Measurements from ENCODE around the gene ENOPH1. TPM values are rescaled to one million over a fixed set of nuclear protein-coding genes. Genes with fewer than 3 reads are reported as not detected.

Gene ENOPH1
- polyA plus RNA-seq, 1 experiment, result 17.0 TPM

DNA sequence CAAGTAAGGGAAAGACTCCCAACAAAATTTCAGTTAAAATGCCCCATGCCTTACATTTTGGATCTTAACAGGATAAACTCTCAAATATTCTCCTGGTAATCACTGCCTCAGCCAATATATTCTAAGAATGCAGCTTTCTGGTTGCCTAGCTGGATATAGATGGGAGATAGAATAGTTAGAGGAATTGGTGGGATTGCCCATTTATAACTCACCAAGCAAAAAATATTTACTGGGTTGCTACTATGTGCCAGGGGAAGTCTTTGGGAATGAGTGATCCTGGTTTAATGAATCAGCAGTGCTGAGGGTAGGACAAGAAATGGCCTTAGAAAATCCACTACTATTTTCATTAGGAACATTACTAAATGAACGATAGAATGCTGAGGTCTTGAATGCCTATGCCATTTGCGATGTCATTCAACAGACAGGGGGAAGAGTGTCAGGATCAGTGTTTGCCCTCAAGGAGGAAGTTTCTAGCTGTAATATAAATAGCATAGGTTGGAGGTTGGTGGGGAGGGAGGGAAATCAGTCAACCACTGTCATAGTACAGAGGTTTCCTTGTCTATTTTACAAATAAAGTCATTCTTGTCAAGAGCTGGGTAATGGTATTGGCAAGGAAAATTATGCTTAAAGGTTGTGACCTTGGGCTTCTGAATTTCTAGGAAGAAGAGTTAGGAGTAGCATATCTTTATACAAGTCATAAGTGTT lies 63.5 kb downstream of the ENOPH1 start:
- CTCF ChIA-PET, result interaction anchor here (1.3 kb wide), 1 partner anchor 245 kb away, joined by 4 read pairs; no protein-coding TSS in a partner anchor
- DNase-seq (ENCODE audit: low read depth, low spot score), result no peak
- Histone ChIP-seq H3K9me3 (ENCODE audit: control insufficient read depth, insufficient read depth, low read length) (no peaks in the 10 kb centered on the region), H3K27ac (ENCODE audit: low read depth, low read length) (no peak overlapping the region), H3K27me3 (ENCODE audit: control insufficient read depth, insufficient read depth, low read length) (peaks cover 2% of the 10 kb centered on the region), H3K4me3 (ENCODE audit: low read depth, low read length) (no peak overlapping the region)
- TF ChIP-seq, protein P1, sequence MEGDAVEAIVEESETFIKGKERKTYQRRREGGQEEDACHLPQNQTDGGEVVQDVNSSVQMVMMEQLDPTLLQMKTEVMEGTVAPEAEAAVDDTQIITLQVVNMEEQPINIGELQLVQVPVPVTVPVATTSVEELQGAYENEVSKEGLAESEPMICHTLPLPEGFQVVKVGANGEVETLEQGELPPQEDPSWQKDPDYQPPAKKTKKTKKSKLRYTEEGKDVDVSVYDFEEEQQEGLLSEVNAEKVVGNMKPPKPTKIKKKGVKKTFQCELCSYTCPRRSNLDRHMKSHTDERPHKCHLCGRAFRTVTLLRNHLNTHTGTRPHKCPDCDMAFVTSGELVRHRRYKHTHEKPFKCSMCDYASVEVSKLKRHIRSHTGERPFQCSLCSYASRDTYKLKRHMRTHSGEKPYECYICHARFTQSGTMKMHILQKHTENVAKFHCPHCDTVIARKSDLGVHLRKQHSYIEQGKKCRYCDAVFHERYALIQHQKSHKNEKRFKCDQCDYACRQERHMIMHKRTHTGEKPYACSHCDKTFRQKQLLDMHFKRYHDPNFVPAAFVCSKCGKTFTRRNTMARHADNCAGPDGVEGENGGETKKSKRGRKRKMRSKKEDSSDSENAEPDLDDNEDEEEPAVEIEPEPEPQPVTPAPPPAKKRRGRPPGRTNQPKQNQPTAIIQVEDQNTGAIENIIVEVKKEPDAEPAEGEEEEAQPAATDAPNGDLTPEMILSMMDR (IDR thresholded peaks at IDR 0.05; ENCODE audit: low read depth, low read length), result no peak
- POLR2A ChIA-PET, result no interaction called here

DNA sequence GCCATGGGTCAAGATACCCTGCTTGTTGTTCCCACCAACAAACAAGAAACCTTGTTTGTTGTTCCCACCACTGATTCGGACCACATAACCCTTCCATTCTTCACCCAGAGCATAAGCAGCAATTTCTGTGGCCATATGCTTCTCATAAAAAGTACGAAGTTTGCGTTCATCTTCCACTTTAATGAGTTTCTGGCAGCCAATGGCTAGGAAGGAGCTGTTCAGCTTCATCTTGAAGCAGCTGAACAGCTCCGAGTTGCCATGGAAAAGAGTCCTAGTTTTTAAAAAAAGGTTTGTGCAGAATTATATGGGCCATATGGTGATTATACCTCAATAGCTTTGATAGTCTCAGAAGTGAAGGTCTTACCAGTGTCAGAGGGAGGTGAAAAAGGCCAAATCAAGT lies 65.3 kb downstream of the ENOPH1 start:
- TF ChIP-seq, protein P1 (IDR thresholded peaks at IDR 0.05; ENCODE audit: low read depth, low read length), result no peak
- Histone ChIP-seq H3K27me3 (ENCODE audit: control insufficient read depth, insufficient read depth, low read length) (peaks cover 2% of the 10 kb centered on the region), H3K9me3 (ENCODE audit: control insufficient read depth, insufficient read depth, low read length) (no peaks in the 10 kb centered on the region), H3K4me3 (ENCODE audit: low read depth, low read length) (no peak overlapping the region), H3K27ac (ENCODE audit: low read depth, low read length) (no peak overlapping the region)
- no peak for DNase-seq (ENCODE audit: low read depth, low spot score)
- CTCF ChIA-PET, result interaction anchor here (1.1 kb wide), 1 partner anchor 243 kb away, joined by 3 read pairs; no protein-coding TSS in a partner anchor
- POLR2A ChIA-PET, result interaction anchor here (0.6 kb wide), 1 partner anchor 753 kb away, joined by 4 read pairs; no protein-coding TSS in a partner anchor

DNA sequence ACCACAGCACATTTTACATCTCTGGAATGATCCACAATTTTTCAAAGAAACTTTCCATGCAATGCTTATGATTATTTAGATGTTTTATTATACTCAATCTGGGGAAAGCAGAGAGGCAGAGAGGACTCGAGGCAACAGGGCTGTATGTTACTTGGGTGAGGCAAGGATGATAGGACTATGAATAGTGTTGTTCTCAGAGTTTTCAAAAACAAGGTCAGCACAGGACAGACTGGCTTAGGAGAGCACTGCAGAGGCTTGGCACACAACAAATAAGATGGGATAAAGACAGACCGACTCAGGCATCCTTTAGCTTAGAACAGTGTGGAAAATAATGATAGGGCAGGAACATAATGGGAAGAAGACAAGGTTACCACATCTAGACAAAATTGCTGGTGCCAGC lies 66.0 kb downstream of the ENOPH1 start:
- TF ChIP-seq, protein P1 (IDR thresholded peaks at IDR 0.05; ENCODE audit: low read depth, low read length), result no peak
- H3K9me3 ChIP-seq (ENCODE audit: control insufficient read depth, insufficient read depth, low read length), result no peaks in the 10 kb centered on the region
- H3K4me3 ChIP-seq (ENCODE audit: low read depth, low read length), result no peak overlapping the region
- no peak overlapping the region for H3K27ac ChIP-seq (ENCODE audit: low read depth, low read length)
- POLR2A ChIA-PET, result interaction anchor here (0.6 kb wide), 1 partner anchor 753 kb away, joined by 4 read pairs; no protein-coding TSS in a partner anchor
- H3K27me3 ChIP-seq (ENCODE audit: control insufficient read depth, insufficient read depth, low read length), result peaks cover 2% of the 10 kb centered on the region
- no peak for DNase-seq (ENCODE audit: low read depth, low spot score)
- CTCF ChIA-PET, result no interaction called here

DNA sequence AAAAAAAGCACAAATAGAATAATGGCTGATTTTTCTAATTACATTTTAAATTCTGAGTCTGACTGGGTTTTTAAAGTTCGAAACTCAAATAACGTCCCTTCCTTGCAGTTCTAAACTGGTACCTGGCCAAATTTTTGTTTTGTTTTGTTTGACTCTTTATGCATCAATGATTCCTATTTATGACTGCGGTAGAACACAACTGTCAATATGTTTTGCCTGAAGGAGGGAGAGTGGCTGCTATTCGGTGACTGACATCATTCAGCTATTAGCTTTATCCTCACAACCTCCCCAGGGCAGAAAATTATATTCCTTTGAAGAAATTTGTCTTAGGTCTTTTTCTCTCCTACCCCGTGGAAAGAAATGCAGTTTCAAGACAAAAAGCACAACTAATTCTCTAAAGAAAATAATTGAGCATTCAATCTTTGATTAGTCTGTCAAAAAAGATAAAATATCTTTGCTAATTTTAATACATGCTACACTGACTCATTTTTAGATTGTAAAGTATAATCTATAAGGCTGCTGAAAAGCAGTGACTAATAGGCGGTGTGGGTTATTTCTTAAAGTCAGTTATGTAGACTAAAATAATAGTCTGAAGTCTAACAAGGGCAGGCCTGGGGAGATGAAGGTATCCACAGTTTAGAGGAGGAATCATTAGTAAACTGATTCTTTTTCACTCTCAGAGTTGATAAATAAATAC lies 69.5 kb downstream of the ENOPH1 start:
- TF ChIP-seq, protein P1 (IDR thresholded peaks at IDR 0.05; ENCODE audit: low read depth, low read length), result no peak
- Histone ChIP-seq H3K9me3 (ENCODE audit: control insufficient read depth, insufficient read depth, low read length) (no peaks in the 10 kb centered on the region), H3K4me3 (ENCODE audit: low read depth, low read length) (no peak overlapping the region), H3K27me3 (ENCODE audit: control insufficient read depth, insufficient read depth, low read length) (peaks cover 2% of the 10 kb centered on the region), H3K27ac (ENCODE audit: low read depth, low read length) (no peak overlapping the region)
- no peak for DNase-seq (ENCODE audit: low read depth, low spot score)
- ChIA-PET POLR2A (no interaction called here), CTCF (interaction anchor here (1.7 kb wide), 1 partner anchor 37 kb away, joined by 9 read pairs; no protein-coding TSS in a partner anchor)

Data from AG04450 (cell line).